A549 (cell line): Measurements from ENCODE around the gene CLIP2. TPM values are rescaled to one million over a fixed set of nuclear protein-coding genes. Genes with fewer than 3 reads are reported as not detected.
A peak's percentile ranks its signal among the peaks of the same experiment; 100 is the strongest.

Source experiments
- ATAC-seq, 2 experiments: fragments of 200-7000 bp in 1 of 2; fragments of >200 bp in 1 of 2; cut with Nextera tagmentation in 1 of 2; cut with Tn5 transposase in 1 of 2; 3 replicates each; pipeline versions ENCODE4 v1.8.0 to v1.9.1; 2018 to 2020; ENCODE audit warnings: mild to moderate bottlenecking in 1 of 2, moderate library complexity in 1 of 2
- CTCF ChIA-PET: fragments of 300-600 bp; sonication (Branson Sonifier 250); formaldehyde crosslinking; extraction: SDS; loops from one replicate; lab custom pipeline; 2021; ENCODE audit warnings: antibody characterized with exemption, inconsistent platforms; lab: Yijun Ruan, JAX
- POLR2A ChIA-PET: fragments of 350-600 bp; formaldehyde crosslinking; extraction: SDS; loops from one replicate; lab custom pipeline; 2021; ENCODE audit warnings: antibody characterized with exemption, inconsistent platforms; lab: Yijun Ruan, JAX
- DNase-seq, 2 experiments: peaks; one replicate each; pipeline versions ENCODE4 v3.0.0 to v3.0.0-alpha.2; 2011 to 2016; ENCODE audit warnings: low read depth in 1 of 2, low spot score in 1 of 2
- FAIRE-seq: peaks from 2 replicates; lab custom pipeline; 2011; peaks lifted over from hg19 to GRCh38; lab: Jason Lieb, UNC
- H3K27ac ChIP-seq, 2 experiments: fragments of >200 bp; sonication (Bioruptor Twin); formaldehyde crosslinking; 3 replicates each; pipeline ENCODE4 v1.5.1; 2016 to 2017
- H3K4me1 ChIP-seq: fragments of >200 bp; sonication (Bioruptor Twin); formaldehyde crosslinking; 3 replicates; pipeline ENCODE4 v1.6.1; 2016
- H3K4me2 ChIP-seq: fragments of >200 bp; sonication (Bioruptor Twin); formaldehyde crosslinking; 3 replicates; pipeline ENCODE4 v1.6.1; 2016
- H3K4me3 ChIP-seq: fragments of >200 bp; sonication (Bioruptor Twin); formaldehyde crosslinking; 3 replicates; pipeline ENCODE4 v1.5.1; 2016
- H3K9me3 ChIP-seq: fragments of >200 bp; sonication (Bioruptor Twin); formaldehyde crosslinking; 3 replicates; pipeline ENCODE4 v1.6.1; 2016
- CBX8 ChIP-seq: fragments of 200-600 bp; sonication (generic); IDR thresholded peaks from 2 replicates; pipeline ENCODE4 v1.6.1; 2016
- CHD2 ChIP-seq: fragments of 150-350 bp; IDR thresholded peaks from 2 replicates; pipeline ENCODE4 v1.6.1; 2014; ENCODE audit warnings: low read length; ENCODE audit not compliant: partially characterized antibody
- CHD4 ChIP-seq: fragments of 200-600 bp; sonication (generic); IDR thresholded peaks from 2 replicates; pipeline ENCODE4 v1.6.1; 2016; ENCODE audit warnings: antibody characterized with exemption, mild to moderate bottlenecking, borderline replicate concordance
- CTCF ChIP-seq: fragments of >200 bp; sonication (Bioruptor Twin); formaldehyde crosslinking; IDR thresholded peaks from 3 replicates; pipeline ENCODE4 v1.5.1; 2016
- E2F6 ChIP-seq: IDR thresholded peaks from 2 replicates; pipeline ENCODE4 v1.6.1; 2012; ENCODE audit warnings: low read depth, borderline replicate concordance
- ELK1 ChIP-seq: fragments of 150-350 bp; IDR thresholded peaks from 2 replicates; pipeline ENCODE4 v1.6.1; 2014; ENCODE audit warnings: low read depth, mild to moderate bottlenecking, low read length
- FOSB ChIP-seq: fragments of 250-450 bp; sonication (Bioruptor Pico); IDR thresholded peaks from 2 replicates; pipeline ENCODE4 v1.5.0; 2020; ENCODE audit warnings: mild to moderate bottlenecking, moderate library complexity
- FOSL2 ChIP-seq, 2 experiments: fragments of 450-650 bp in 1 of 2; fragments of >200 bp in 1 of 2; sonication (Bioruptor Twin) in 1 of 2; formaldehyde crosslinking; IDR thresholded peaks; 2 replicates each; pipeline versions ENCODE4 v1.5.0 to v1.6.1; 2016 to 2020; ENCODE audit warnings: mild to moderate bottlenecking in 1 of 2, moderate library complexity in 1 of 2
- GATA3 ChIP-seq: IDR thresholded peaks from 2 replicates; pipeline ENCODE4 v1.6.1; 2012; ENCODE audit warnings: borderline replicate concordance
- HDAC2 ChIP-seq: fragments of 200-600 bp; sonication (generic); IDR thresholded peaks from 2 replicates; pipeline ENCODE4 v1.6.1; 2016
- HMGXB4 ChIP-seq: fragments of 250-450 bp; sonication (Bioruptor Pico); IDR thresholded peaks from 2 replicates; pipeline ENCODE4 v1.5.0; 2021; ENCODE audit warnings: mild to moderate bottlenecking, moderate library complexity, borderline replicate concordance
- HOXA7 ChIP-seq: fragments of 250-450 bp; sonication (Bioruptor Pico); IDR thresholded peaks from 2 replicates; pipeline ENCODE4 v1.5.0; 2020; ENCODE audit warnings: mild to moderate bottlenecking, moderate library complexity
- JUN ChIP-seq, 2 experiments: fragments of >200 bp; sonication (Bioruptor Twin); formaldehyde crosslinking; IDR thresholded peaks; 2 replicates in 1 of 2; 3 replicates in 1 of 2; pipeline ENCODE4 v1.6.1; 2016 to 2017
- JUNB ChIP-seq: fragments of >200 bp; sonication (Bioruptor Twin); formaldehyde crosslinking; IDR thresholded peaks from 2 replicates; pipeline ENCODE4 v1.6.1; 2016
- KDM1A ChIP-seq: fragments of 200-600 bp; sonication (generic); IDR thresholded peaks from 2 replicates; pipeline ENCODE4 v1.6.1; 2016; ENCODE audit warnings: low read depth, mild to moderate bottlenecking
- MAFK ChIP-seq: fragments of 450-650 bp; IDR thresholded peaks from 2 replicates; pipeline ENCODE4 v1.6.1; 2014; ENCODE audit not compliant: partially characterized antibody
- MAZ ChIP-seq: fragments of 150-350 bp; IDR thresholded peaks from 2 replicates; pipeline ENCODE4 v1.6.1; 2014; ENCODE audit warnings: antibody characterized with exemption, low read depth, low read length, borderline replicate concordance
- PHF8 ChIP-seq: fragments of 200-600 bp; sonication (generic); IDR thresholded peaks from 2 replicates; pipeline ENCODE4 v1.6.1; 2016; ENCODE audit warnings: low read depth, mild to moderate bottlenecking, antibody characterized with exemption, moderate library complexity, borderline replicate concordance
- RAD21 ChIP-seq, 2 experiments: fragments of >200 bp in 1 of 2; sonication (Bioruptor Twin) in 1 of 2; formaldehyde crosslinking in 1 of 2; IDR thresholded peaks in 1 of 2; conservative IDR thresholded peaks in 1 of 2; 2 replicates in 1 of 2; 3 replicates in 1 of 2; pipeline ENCODE4 v1.6.1; 2012 to 2018; ENCODE audit warnings: inconsistent platforms in 1 of 2
- RARB ChIP-seq: fragments of 250-450 bp; sonication (Bioruptor Pico); IDR thresholded peaks from 2 replicates; pipeline ENCODE4 v1.8.0; 2021; ENCODE audit warnings: mild to moderate bottlenecking, moderate library complexity
- RNF2 ChIP-seq: fragments of 200-600 bp; sonication (generic); IDR thresholded peaks from 2 replicates; pipeline ENCODE4 v1.6.1; 2016; ENCODE audit warnings: low read depth, mild to moderate bottlenecking, antibody characterized with exemption, moderate library complexity, borderline replicate concordance
- SMC3 ChIP-seq: fragments of >200 bp; sonication (Bioruptor Twin); formaldehyde crosslinking; IDR thresholded peaks from 3 replicates; pipeline ENCODE4 v1.6.1; 2018; ENCODE audit warnings: inconsistent platforms
- SREBF2 ChIP-seq: fragments of 450-650 bp; IDR thresholded peaks from 2 replicates; pipeline ENCODE4 v1.6.1; 2014; ENCODE audit warnings: mild to moderate bottlenecking, moderate library complexity
- TFCP2L1 ChIP-seq: fragments of 250-450 bp; sonication (Bioruptor Pico); IDR thresholded peaks from 2 replicates; pipeline ENCODE4 v1.5.0; 2021; ENCODE audit warnings: mild to moderate bottlenecking
- ZC3H11A ChIP-seq: fragments of 450-650 bp; IDR thresholded peaks from 2 replicates; pipeline ENCODE4 v1.6.1; 2014; ENCODE audit warnings: antibody characterized with exemption, mild to moderate bottlenecking
- whole genome bisulfite sequencing: methylation state at CpG from one replicate; pipeline ENCODE4 v1.1.6; 2017; ENCODE audit errors: missing lambda C conversion rate; 5-methylcytosine and 5-hydroxymethylcytosine counted together
- polyA plus RNA-seq, 4 experiments: library from polyadenylated mRNA; depleted of rRNA in 3 of 4; stranded (reverse); fragments of >200 nt; fragmentation: RNase III in 1 of 4; extraction: RNeasy Plus Mini Kit Qiagen cat#74134 plus additional on column Dnase treatment in 1 of 4; gene quantifications; 2 replicates in 3 of 4; 3 replicates in 1 of 4; pipeline ENCODE4 v1.2.3, GENCODE V29; 2011 to 2017

The CLIP2 gene
- polyA plus RNA-seq, 2 of the 4 experiments (the other 2 are of a cell fraction) = 3.7 to 17.0 TPM

GRCh38 chr7:74332373-74333176, 43.4 kb downstream of the CLIP2 start:
- TF ChIP-seq CBX8 (no peak), SMC3 (no peak), RNF2 (no peak), PHF8 (no peak), FOSB (CRISPR knock-in tag) (no peak), TFCP2L1 (CRISPR knock-in tag) (no peak), HOXA7 (no peak), JUNB (no peak), GATA3 (no peak)
- Histone ChIP-seq H3K9me3 (no peaks in the 10 kb centered on the region), H3K4me2 (no peak overlapping the region), H3K27ac (0 out of 6 replicates have a peak overlapping the region, but pooled peaks of 1 of the 2 experiments have one; percentile 3), H3K4me1 (peaks cover 7% of the 10 kb centered on the region; the same call in 1 of the 3 replicates), H3K4me3 (no peak overlapping the region)
- CTCF ChIA-PET = interaction anchor here (0.9 to 1.8 kb wide), 3 partner anchors 13 to 122 kb away, joined by 3 to 4 read pairs (median 3); no protein-coding TSS in a partner anchor
- ATAC-seq (no peak), DNase-seq (no peak), FAIRE-seq (no peak)
- WGBS = 91% methylated on average over 17 of the region's 17 CpGs
- POLR2A ChIA-PET = interaction anchor here (0.6 kb wide), 2 partner anchors 123 to 1196 kb away, joined by 3 to 4 read pairs; partner anchors contain the start of gene LAT2

- peak overlapping the region in 1 of 2 experiments; percentile 54; a peak in 2 of 6 replicates for H3K27ac ChIP-seq
- H3K4me3 ChIP-seq = no peak overlapping the region
- 55% methylated on average over 11 of the region's 11 CpGs for WGBS
- DNase-seq (peak in 1 of 2 experiments; percentile 29), FAIRE-seq (no peak), ATAC-seq (peak in 1 of 2 experiments; percentile 42; a peak in 3 of 6 replicates)
- ChIA-PET POLR2A (interaction anchor here (0.7 to 0.9 kb wide), 3 partner anchors 10 to 56 kb away, joined by 3 to 10 read pairs (median 3); no protein-coding TSS in a partner anchor), CTCF (interaction anchor here (0.5 to 2.4 kb wide), 7 partner anchors 14 to 309 kb away, joined by 3 to 6 read pairs (median 3); no protein-coding TSS in a partner anchor)
- H3K9me3 ChIP-seq = no peaks in the 10 kb centered on the region
- peaks cover 7% of the 10 kb centered on the region; the same call in 1 of the 3 replicates for H3K4me1 ChIP-seq
- no peak for TF ChIP-seq FOSL2 (IDR thresholded peaks at IDR 0.05)
- peak; percentile 12; the same call in 1 of the 2 replicates for TF ChIP-seq FOSL2 (CRISPR knock-in tag; IDR thresholded peaks at IDR 0.05)
- TF ChIP-seq SMC3 = no peak
- H3K4me2 ChIP-seq = no peak overlapping the region
These were observed 44.8 kb downstream of the CLIP2 start for GRCh38 chr7:74334030-74334429.

- no peak for FAIRE-seq
- ATAC-seq = no peak
- ChIA-PET CTCF (interaction anchor here (1.1 to 1.7 kb wide), 2 partner anchors 62 to 131 kb away, joined by 3 to 5 read pairs; no protein-coding TSS in a partner anchor), POLR2A (no interaction called here)
- H3K27ac ChIP-seq = no peak overlapping the region
- H3K4me3 ChIP-seq = no peak overlapping the region
- no peak overlapping the region for H3K4me2 ChIP-seq
- no peaks in the 10 kb centered on the region for H3K9me3 ChIP-seq
- no peak for DNase-seq
- 82% methylated on average over 9 of the region's 9 CpGs for WGBS
- TF ChIP-seq ZC3H11A (no peak), HDAC2 (no peak), FOSB (CRISPR knock-in tag) (no peak), ELK1 (no peak), MAZ (no peak), CHD2 (no peak), KDM1A (no peak), RAD21 (conservative IDR thresholded peaks at IDR 0.05 in 1 of 2, IDR thresholded peaks at IDR 0.05 in 1 of 2) (no peak), RARB (CRISPR knock-in tag) (no peak), CTCF (no peak), MAFK (no peak), E2F6 (no peak), JUN (IDR thresholded peaks at IDR 0.05) (no peak), HMGXB4 (CRISPR knock-in tag) (no peak), CHD4 (no peak), SREBF2 (no peak)
- peaks cover 7% of the 10 kb centered on the region; the same call in 1 of the 3 replicates for H3K4me1 ChIP-seq
These were observed 48.7 kb downstream of the CLIP2 start for GRCh38 chr7:74337926-74338325.
